Inflammatory macrophage treated with lipopolysaccharide for 1 hour (primary cell): Measurements from ENCODE around the gene SH3RF3.
A peak's percentile ranks its signal among the peaks of the same experiment; 100 is the strongest.

ENCODE experiments used
- DNase-seq, 2 donors: peaks; one replicate each; pipeline ENCODE4 v3.0.0-alpha.2; 2020 to 2022

SH3RF3 gene

DNA sequence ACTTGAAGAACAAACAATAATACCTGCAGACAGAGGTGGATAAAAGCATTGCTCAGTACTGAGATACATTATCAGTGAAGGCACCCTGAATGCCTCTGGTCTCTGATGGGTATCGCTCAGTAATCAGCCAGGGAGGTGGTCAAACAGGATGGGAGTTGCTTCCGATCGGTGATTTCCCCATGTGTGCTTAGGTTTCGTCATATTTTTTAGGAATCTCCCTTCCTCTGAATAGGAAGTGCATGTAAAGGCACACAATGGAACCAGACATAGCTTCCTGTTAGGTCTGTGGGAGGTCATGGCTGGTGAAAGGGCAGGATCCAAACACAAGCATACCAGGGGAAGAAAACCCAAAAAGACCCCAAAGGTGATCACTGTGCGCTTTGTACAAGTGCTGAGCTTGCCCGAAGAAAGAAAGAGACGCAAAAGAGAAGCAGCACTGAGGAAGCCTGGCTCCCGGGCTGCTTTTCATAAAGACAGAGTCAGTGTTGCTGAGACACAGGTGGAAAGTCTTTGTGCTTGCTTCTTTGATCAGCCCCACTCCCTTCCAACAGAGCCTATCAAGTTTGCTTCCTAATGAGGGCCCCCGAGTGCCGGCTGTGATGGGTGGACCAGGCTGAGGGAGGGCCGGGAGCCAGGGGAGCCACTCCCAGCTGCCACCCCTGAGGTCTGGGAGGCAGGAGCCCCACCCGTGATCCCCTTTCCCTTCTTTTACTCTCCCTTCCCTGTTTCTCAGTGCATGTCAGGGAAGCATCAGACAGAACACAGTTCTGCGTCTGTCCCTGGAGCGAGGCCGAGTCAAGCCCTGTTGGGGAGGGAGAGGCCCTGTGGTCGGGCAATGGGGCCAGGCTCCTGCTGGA, 138.2 kb downstream of the SH3RF3 start:
- DNase-seq: peak; percentile 81 to 86

DNA sequence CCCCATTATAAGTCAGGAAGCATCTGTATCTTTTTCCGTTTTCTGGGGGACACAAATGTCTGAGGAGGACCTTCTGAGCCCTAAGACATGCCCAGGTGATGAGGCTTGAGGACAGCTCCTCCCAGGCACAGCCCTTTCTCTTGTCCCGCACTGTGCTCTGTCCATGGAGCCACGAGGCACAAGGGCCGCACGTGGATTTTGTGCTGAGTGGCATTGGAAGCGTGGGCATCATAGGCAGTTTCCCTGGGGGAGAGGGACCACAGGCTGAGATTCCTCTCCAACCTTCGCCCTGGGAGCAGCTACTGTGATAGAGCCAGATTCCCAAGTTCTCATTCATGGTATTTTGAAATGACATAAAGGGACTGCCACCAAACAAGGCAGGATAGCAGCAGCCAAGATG, 139.9 kb downstream of the SH3RF3 start:
- DNase-seq: no peak

- DNase-seq: no peak
Measured at GRCh38 chr2:109269706-109270504, 140.9 kb downstream of the SH3RF3 start.

- no peak for DNase-seq
Measured at GRCh38 chr2:109270505-109271312, 141.7 kb downstream of the SH3RF3 start.

DNA sequence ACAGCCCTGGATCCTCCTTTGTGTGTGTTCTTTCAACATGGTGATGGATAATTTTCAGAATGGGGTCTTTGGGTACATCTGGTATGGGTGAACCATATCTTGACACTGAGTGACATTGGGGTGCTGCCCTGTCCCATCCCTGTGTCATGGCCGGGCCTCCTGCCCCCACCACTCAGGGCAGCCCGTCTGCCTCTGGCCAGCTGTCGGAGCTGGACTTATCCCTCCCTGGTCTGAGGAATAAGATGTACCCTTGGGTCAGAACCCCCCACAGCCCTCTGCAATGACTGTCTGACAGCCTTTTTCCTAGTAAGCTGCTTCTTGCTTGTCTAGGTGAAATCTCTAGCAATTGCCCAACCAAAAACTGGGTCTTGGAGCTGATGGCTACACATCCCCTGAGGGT, 142.9 kb downstream of the SH3RF3 start:
- no peak for DNase-seq

DNA sequence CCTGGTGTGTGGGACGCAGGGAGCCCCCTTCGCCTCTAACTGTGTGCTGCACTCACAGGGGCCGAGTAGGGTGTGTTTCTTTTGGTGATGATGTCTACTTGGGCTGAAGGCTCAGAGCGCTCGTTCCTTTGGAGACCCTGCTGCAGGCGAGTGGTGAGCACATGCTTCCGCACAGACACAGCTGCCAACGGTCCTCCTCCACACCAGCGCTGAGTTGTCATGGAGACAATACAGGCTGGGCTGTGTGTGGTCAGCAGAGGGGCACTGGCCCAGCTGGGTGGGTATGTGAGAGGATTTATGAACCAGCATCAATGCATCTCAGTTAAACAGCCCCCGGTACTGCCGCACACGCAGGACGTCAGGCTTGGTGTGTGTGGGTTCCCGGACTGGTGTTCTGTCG, 143.5 kb downstream of the SH3RF3 start:
- DNase-seq: no peak

DNA sequence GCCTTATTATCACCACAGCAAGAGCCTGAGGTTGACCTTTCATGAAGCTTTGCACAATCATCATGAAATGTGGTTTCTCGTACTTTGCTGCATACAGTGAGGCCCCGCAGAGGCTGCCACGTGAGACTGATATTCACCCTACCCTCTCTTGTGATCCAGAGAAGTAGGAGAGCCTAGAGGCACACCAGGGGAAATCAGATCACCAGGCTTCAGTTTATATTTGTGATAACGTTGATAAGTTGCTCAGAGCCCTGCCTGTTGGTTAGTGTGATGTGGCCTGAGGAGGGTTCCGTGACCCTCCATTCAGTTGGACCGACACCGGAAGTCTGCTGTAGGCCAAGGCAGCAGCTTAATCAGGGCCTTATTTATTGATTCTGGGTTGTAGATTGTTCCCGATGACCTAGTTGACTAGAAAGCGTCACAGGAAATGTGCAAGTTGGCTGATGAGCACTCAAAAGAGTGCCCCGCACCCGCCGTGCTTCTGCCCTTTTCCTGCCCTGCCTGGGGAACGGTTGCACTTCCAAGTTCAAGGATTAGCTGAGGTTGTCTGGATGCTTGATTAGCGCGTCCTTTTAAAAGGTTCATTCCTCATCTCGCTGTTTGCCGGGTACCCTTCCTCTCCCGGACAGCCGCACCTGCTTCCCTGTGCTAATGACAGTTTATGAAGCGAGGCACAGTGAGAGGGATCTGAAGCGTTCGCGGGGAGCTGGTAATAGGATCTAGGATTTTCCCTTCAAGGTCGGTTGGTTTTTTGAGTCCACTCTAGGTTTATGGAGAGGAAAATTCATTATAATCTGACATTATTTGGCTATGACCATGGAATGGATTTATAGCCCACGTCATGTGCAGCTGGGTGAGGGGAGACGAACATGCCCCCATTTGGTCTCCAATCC, 146.4 kb downstream of the SH3RF3 start:
- DNase-seq: peak; percentile 19 to 44

DNA sequence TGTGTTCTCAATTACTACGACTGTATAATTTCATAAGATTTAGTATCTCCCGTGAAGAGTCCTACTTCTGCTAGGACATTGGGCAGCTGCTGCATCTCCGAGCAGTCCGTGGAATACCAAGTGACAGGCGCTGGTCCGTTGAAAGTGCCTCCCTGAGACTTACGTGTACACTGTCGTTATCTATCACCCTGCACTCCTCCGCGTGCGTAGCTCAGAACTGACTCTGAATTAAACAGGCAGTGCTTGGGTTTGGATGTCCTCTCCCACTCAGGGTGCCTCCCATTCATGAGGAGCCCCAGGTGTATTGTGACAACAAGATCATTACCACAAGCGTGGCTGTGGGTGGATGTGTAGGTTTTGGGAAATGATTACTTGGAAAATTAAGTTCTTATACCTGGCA, 148.4 kb downstream of the SH3RF3 start:
- DNase-seq: no peak

DNA sequence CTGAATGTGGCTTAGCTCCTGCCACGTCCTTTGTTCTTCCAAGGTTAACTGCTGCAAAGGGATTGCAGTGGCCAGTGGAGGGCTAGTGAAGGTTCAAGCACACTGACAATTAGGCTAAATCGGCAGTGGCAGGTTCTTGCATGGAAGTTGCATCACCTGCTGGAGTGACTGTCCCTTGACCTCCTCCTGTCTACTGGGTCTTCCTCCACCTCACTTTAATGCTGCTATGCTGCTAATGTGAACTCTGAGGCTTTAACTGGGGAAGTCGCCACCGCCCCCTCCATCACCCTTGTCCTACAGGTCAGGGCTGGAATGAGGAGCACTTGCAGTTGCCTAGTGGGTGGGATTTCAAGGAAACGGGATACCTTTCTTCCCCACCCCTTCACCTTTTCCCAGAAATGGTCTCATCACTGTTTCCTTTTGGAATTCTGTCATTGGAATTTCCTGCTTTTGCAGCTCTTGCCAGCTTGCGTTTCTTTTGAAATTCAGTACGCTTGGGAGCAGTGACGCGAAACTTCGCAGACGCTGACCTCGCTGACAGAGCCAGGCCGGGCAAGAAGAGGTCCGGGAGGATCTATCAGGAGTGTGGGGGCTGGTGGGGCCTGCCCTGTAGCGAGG, 150.3 kb downstream of the SH3RF3 start:
- DNase-seq: no peak

DNA sequence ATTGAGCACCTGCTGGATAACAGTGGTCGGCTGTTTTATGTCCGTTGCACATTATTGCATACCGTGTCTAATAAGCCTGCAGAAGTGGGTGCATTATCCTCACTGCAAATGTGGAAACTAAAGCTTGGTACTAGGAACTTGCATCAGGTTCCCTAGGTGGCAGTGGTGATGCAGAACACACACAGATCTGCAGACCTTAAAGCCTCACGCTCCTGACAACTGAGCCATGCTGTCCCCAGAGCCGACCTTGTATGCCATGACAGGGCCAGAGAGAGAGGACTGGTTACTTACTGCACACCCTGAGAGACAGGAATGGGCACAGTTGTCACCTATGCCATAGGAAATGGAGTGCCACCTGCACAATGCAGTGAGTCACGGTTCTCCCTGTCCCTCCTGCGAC, 151.8 kb downstream of the SH3RF3 start:
- no peak for DNase-seq

DNA sequence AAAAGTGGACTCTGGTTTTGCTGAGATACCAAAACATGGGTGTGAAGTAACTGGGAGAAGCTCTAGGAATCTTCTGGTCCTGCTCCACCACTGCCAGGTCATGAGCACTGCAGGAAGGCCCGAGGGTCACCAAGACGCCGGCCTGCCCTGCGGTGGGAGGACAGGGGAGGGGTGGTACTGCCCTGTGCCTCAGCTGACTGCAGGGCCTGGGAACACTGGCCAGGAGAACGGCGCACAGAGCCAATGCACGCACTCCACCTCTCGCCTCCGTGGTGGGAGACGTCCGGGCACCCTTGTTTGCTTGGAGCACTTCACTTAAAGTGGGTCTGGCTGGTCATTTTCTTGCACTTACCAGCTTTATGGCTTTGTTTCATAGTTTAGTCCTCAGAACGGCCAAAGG, 153.4 kb downstream of the SH3RF3 start:
- no peak for DNase-seq

GRCh38 chr2:109282865-109283264, 153.9 kb downstream of the SH3RF3 start:
- DNase-seq: no peak

DNA sequence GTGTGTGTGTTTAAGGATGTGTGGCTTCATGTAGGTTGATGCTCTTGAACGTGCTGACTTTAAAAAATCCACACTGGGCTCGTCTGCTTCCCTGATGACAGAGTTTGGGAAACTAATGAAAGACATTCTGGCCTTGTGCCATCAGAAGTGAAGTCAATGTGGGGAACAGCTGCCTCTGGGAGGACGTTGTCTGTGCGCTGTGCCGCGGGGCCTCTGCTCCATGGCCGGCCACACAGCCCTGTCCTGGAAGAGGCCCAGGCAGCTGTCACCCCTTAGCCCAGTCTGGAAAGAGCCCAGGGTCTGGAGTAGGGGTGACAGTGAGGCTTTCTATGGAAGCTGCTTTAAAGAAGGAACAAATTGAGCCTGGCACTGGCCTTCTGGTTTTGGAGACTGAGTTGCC, 155.8 kb downstream of the SH3RF3 start:
- DNase-seq: no peak

GRCh38 chr2:109285244-109285651, 156.2 kb downstream of the SH3RF3 start:
- DNase-seq: no peak

DNA sequence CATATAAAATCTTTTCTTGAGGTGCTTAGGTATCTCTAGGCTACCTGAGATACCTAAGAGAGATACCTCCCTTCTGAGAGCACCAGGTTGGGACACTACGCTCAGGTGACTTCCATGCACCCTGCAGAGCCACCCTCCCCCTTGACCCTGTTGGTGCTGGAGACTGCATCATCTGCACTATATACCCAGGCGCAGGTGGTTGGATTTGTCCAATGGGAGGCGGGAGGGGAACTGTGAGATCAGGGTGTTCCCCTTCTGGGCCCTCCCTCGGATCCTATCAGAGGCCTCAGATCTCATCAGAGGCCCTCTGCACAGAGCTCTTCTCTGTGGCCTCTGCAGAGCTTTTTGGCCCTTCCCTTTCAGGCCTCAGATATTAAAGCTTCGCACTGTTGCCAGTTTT, 158.4 kb downstream of the SH3RF3 start:
- no peak for DNase-seq

DNA sequence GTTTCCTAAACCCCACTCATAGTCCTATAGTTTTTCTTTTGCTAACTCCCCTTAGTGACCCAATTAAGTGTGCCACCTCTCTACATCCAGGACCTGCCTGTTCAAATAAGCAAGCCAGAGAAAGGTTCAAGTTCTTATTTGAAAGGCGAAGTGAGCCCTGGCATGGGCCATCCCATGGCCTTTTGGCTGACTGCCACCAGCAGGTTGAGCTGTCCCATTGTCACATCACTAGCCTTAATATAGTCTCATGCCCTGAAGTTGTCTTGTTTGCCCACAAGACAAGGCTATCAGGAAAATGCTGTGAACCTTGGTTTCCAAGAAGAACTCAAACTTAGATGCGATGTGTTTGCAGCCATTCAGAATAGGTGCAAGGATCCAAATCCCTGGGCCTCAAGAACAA, 158.8 kb downstream of the SH3RF3 start:
- no peak for DNase-seq

- DNase-seq: no peak
Measured at GRCh38 chr2:109288544-109289368, 159.8 kb downstream of the SH3RF3 start.

- no peak for DNase-seq
Measured at GRCh38 chr2:109289504-109290222, 160.7 kb downstream of the SH3RF3 start.

DNA sequence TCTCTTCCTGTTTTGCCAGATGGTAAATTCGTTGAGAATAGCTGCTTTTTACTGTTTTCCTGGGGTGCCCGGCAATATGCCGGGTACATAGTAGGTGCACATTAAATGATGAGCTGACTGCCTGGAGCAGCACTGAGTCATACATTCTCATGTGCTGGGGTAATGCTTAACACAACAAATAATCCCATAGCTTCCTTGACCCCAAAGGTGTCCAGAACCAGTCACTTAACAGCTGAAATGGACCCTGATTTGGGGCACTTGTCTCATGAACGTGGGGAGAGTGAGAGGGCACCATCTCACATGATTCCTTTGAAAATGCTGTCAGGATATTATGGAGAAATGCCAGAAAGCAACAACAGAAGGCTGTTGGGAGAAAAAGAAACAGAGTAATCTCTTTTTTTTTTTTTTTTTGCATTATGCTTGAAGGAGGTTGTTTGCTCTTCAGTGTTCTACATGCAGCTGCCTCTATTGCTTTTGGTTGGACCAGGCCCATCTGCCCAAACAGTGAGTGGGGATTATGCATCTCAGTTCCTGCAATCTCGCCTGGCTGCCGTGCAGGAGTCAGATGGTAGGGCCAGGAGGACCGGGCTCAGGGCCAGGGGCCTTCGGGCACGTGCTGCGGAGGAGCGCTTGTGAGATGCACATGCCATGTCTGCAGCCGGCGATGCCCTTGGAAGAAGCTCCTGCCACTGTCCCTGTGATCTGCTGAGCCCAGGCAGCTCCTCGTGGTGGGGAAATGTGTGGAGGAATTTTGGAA, 162.1 kb downstream of the SH3RF3 start:
- DNase-seq: no peak
